Gastrocnemius medialis (tissue), 4 donors: ENCODE data around the gene ZYG11B. TPM values are rescaled to one million over a fixed set of nuclear protein-coding genes. Genes with fewer than 3 reads are reported as not detected.
"Not testable (repeated sequence)": the region's sequence is repeated elsewhere in the genome, so short reads cannot be mapped to it uniquely, and the experiment has no call there.

Experiments
- ATAC-seq, 2 donors: fragments of 150-250 bp; one replicate each; pipeline ENCODE4 v1.9.1; 2016
- DNase-seq, 2 donors: peaks; one replicate each; pipeline ENCODE4 v3.0.0-alpha.2; 2019
- H3K27ac ChIP-seq, 4 donors: fragments of 200-600 bp; sonication (generic); 1 replicate in 1 of 4; 2 replicates in 3 of 4; pipeline ENCODE4 v1.5.1; 2016 to 2018; ENCODE audit warnings: mild to moderate bottlenecking in 2 of 4, moderate library complexity in 1 of 4
- H3K27me3 ChIP-seq, 3 donors: fragments of 200-600 bp; sonication (generic) in 2 of 3; 1 replicate in 1 of 3; 2 replicates in 2 of 3; pipeline versions ENCODE4 v1.5.1 to v1.6.0; 2016 to 2019; ENCODE audit warnings: mild to moderate bottlenecking in 1 of 3, moderate library complexity in 1 of 3
- H3K36me3 ChIP-seq, 2 donors: fragments of 200-600 bp; sonication (generic) in 1 of 2; one replicate each; pipeline ENCODE4 v1.5.1; 2017 to 2018
- H3K4me1 ChIP-seq, 2 donors: fragments of 200-600 bp; sonication (generic) in 1 of 2; one replicate each; pipeline ENCODE4 v1.5.1; 2016 to 2017; ENCODE audit warnings: mild to moderate bottlenecking in 2 of 2
- H3K4me3 ChIP-seq, 4 donors: fragments of 200-600 bp; sonication (generic) in 3 of 4; 1 replicate in 1 of 4; 2 replicates in 3 of 4; pipeline ENCODE4 v1.5.1; 2016 to 2019; ENCODE audit warnings: mild to moderate bottlenecking in 2 of 4
- H3K9me3 ChIP-seq, 3 donors: fragments of 200-600 bp; sonication (generic) in 2 of 3; 1 replicate in 1 of 3; 2 replicates in 2 of 3; pipeline ENCODE4 v1.5.1; 2016 to 2019
- POLR2A ChIP-seq, 2 donors: fragments of 450-650 bp; IDR thresholded peaks; one replicate each; pipeline ENCODE4 v1.6.1; 2017; ENCODE audit warnings: antibody characterized with exemption in 2 of 2, mild to moderate bottlenecking in 2 of 2, moderate library complexity in 2 of 2
- in situ Hi-C, 4 donors: fragments of 200-750 bp; cut with MboI; loops; one replicate each; pipeline versions ENCODE4 v1.15.0 to v1.8.0; 2017; ENCODE audit warnings: low sequenced_read_pairs in 4 of 4
- intact Hi-C: fragments of 100-400 bp; cut with DNase I; formaldehyde crosslinking; loops from one replicate; pipeline ENCODE4 v1.15.1; 2023; ENCODE audit warnings: low total_unique reads
- total RNA-seq, 4 donors: library from RNA; depleted of rRNA; stranded (reverse); fragments of >200 nt; gene quantifications; one replicate each; pipeline versions ENCODE4 v1.1.0 to v1.2.3, GENCODE V29; 2016
- TF ChIP-seq, protein P1 (sequence below), 5 experiments: fragments of 450-650 bp in 3 of 5; fragments of 200-600 bp in 2 of 5; sonication (generic) in 2 of 5; IDR thresholded peaks in 4 of 5; conservative IDR thresholded peaks in 1 of 5; 1 replicate in 4 of 5; 2 replicates in 1 of 5; pipeline ENCODE4 v1.5.1; 2016 to 2019; ENCODE audit warnings: antibody characterized with exemption in 5 of 5, mild to moderate bottlenecking in 3 of 5, moderate library complexity in 3 of 5

The ZYG11B gene
- total RNA-seq, 4 donors from 2014 or later: 136 to 248 (median 194) TPM

DNA sequence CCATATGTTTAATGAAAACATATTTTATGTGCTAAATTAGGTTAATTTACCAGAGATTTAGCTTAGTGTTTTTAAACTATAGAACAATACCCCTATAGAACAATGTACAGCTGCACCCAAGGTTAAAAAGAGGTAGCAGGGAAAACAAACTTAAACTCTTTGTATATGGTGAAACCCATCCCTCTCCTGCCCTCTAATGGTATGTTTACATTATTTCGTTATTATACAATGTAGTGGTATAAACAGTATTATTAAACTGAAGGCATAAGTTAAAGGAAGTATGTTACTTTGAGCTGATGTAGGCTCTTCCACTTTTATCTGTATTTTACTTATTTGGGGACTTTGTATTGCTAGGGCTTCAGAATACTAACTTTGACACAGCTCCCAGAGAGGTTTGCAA, 99.6 kb downstream of the ZYG11B start:
- intact Hi-C loops: no loop called here
- H3K4me3 ChIP-seq: no peak overlapping the region
- DNase-seq: no peak
- H3K36me3 ChIP-seq: peaks cover 0 to 18% of the 10 kb centered on the region in 2 donors
- no peak for ATAC-seq
- H3K27ac ChIP-seq: no peak overlapping the region
- in situ Hi-C loops: no loop called here
- no peaks in the 10 kb centered on the region for H3K9me3 ChIP-seq
- TF ChIP-seq, protein P1, sequence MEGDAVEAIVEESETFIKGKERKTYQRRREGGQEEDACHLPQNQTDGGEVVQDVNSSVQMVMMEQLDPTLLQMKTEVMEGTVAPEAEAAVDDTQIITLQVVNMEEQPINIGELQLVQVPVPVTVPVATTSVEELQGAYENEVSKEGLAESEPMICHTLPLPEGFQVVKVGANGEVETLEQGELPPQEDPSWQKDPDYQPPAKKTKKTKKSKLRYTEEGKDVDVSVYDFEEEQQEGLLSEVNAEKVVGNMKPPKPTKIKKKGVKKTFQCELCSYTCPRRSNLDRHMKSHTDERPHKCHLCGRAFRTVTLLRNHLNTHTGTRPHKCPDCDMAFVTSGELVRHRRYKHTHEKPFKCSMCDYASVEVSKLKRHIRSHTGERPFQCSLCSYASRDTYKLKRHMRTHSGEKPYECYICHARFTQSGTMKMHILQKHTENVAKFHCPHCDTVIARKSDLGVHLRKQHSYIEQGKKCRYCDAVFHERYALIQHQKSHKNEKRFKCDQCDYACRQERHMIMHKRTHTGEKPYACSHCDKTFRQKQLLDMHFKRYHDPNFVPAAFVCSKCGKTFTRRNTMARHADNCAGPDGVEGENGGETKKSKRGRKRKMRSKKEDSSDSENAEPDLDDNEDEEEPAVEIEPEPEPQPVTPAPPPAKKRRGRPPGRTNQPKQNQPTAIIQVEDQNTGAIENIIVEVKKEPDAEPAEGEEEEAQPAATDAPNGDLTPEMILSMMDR (IDR thresholded peaks at IDR 0.05 in 4 of 5, conservative IDR thresholded peaks at IDR 0.05 in 1 of 5): no peak
- TF ChIP-seq POLR2A (IDR thresholded peaks at IDR 0.05): no peak
- no peaks in the 10 kb centered on the region for H3K4me1 ChIP-seq
- no peaks in the 10 kb centered on the region for H3K27me3 ChIP-seq

DNA sequence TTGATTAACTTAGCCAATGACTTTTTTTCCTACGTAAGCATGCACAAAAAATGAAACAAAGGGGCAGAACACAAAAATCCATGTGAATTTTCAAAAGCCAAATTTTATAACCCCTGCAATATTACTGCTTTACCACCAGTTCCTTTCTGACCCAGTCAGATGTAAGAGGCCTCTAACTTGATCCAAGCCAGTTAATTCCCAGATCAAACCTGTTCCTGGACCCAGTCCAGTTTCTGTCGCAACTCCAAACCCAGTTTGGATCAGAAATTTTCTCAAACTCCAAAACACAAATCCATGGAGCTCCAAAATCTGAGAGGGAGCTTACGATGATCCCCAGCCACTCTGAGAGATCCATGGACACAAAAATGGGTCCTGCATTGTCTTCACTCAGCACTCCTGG, 108.5 kb downstream of the ZYG11B start:
- in situ Hi-C loops (no loop called here), intact Hi-C loops (no loop called here)
- ATAC-seq (no peak), DNase-seq (peak in 1 of 2 donors; percentile 23)
- H3K27ac ChIP-seq: no peak overlapping the region
- H3K4me1 ChIP-seq: no peaks in the 10 kb centered on the region
- H3K36me3 ChIP-seq: no peaks in the 10 kb centered on the region
- no peak for TF ChIP-seq POLR2A (IDR thresholded peaks at IDR 0.05)
- TF ChIP-seq, protein P1 (IDR thresholded peaks at IDR 0.05 in 4 of 5, conservative IDR thresholded peaks at IDR 0.05 in 1 of 5): no peak
- no peaks in the 10 kb centered on the region for H3K27me3 ChIP-seq
- no peaks in the 10 kb centered on the region for H3K9me3 ChIP-seq
- no peak overlapping the region for H3K4me3 ChIP-seq

DNA sequence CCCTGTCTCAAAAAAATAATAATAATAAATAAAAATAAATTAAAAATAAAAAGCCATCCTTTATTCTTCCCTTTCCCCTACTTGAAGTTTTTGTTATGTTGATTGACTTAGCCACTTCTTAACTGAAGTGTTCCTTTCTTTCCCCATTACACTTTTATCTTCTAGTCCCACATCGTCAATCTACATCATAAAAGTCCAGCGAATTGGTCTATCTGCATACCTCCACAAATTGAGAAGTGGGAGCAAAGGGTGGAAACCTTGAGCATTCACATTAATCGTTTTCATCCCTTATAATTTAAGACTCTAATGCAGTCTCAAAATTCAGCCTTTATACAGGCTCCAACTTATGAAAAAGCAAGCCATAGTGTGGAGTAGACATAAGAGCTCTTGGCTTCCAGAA, 109.8 kb downstream of the ZYG11B start:
- Histone ChIP-seq H3K4me3 (no peak overlapping the region), H3K27ac (no peak overlapping the region), H3K36me3 (no peaks in the 10 kb centered on the region), H3K9me3 (no peaks in the 10 kb centered on the region), H3K27me3 (peaks cover 0 to 3% (median 0%) of the 10 kb centered on the region in 3 donors), H3K4me1 (no peaks in the 10 kb centered on the region)
- DNase-seq: no peak
- intact Hi-C loops (no loop called here), in situ Hi-C loops (no loop called here)
- TF ChIP-seq, protein P1 (IDR thresholded peaks at IDR 0.05 in 4 of 5, conservative IDR thresholded peaks at IDR 0.05 in 1 of 5): no peak
- no peak for TF ChIP-seq POLR2A (IDR thresholded peaks at IDR 0.05)
- ATAC-seq: no peak

DNA sequence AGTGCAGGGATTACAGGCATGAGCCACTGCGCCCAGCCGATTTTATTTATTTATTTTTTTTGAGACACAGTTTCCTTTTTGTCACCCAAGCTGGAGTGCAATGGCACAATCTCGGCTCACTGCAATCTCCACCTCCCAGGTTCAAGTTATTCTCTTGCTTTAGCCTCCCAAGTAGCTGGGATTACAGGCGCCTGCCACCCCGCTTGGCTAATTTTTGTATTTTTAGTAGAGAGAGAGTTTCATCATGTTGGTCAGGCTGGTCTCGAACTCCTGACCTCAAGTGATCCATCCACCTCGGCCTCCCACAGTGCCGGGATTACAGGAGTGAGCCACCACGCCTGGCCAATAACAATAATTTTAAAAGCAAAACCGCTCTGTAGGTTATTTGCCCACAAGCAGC, 112.9 kb downstream of the ZYG11B start:
- H3K9me3 ChIP-seq, intact Hi-C loops: not testable (repeated sequence)
- peaks cover 20 to 31% (median 26%) of the 10 kb centered on the region in 3 donors for H3K27me3 ChIP-seq

DNA sequence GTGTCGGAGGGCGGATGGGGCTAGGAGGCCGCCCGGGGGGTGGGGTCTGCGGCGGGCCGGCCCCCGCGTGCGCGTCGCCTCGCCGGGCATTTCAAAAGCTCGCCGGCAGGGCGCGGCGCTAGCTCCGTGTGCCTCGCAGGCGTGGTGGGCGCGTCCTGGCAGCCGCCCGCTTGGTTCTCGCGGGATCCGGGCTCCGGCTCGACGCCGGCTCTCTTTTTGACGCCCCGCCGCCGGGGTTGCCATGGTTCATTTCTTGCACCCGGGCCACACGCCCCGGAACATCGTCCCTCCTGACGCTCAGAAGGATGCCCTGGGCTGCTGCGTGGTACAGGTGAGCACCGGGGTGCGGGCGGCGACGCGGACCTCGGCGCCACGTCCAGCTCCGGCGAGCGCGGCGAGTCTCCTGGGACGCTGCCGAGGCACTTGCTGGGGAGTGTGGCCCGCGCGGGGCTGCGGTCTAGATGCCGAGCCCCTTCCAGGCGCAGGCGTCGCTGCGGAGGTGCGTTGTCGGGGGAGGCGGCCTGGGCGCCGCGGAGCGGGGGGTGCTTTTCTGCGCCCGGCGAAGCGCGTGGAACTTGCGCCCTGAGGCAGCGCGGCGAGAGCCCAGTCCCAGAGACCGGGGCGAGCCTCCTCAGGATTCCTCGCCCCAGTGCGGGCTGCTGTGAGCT, 116.5 kb downstream of the ZYG11B start, which contains the start of gene ZYG11A:
ZYG11A (plus strand) TSS at position 118 of the 668 bp plus-strand sequence; CDS start at position 242, 124 bp downstream.
- Histone ChIP-seq H3K27ac (no peak within 1 kb of the TSS), H3K9me3 (no peaks in the 10 kb centered on the region), H3K4me1 (peaks cover 0 to 6% of the 10 kb centered on the region in 2 donors), H3K36me3 (no peaks in the 10 kb centered on the region), H3K27me3 (peaks cover 20 to 39% (median 37%) of the 10 kb centered on the region in 3 donors), H3K4me3 (peak within 1 kb of the TSS; percentile 36 to 61 (median 46))
- intact Hi-C loops (no loop called here), in situ Hi-C loops (no loop called here)
- TF ChIP-seq, protein P1 (IDR thresholded peaks at IDR 0.05 in 4 of 5, conservative IDR thresholded peaks at IDR 0.05 in 1 of 5): peak in 1 of 5 experiments; percentile 28
- no peak for TF ChIP-seq POLR2A (IDR thresholded peaks at IDR 0.05)
- DNase-seq: no peak
- ATAC-seq: peak; percentile 30 to 47

More for the DNA sequence above, 112.9 kb downstream of the ZYG11B start:
- H3K4me3 ChIP-seq, H3K27ac ChIP-seq, DNase-seq, in situ Hi-C loops, H3K36me3 ChIP-seq, ATAC-seq, H3K4me1 ChIP-seq: not testable (repeated sequence)

DNA sequence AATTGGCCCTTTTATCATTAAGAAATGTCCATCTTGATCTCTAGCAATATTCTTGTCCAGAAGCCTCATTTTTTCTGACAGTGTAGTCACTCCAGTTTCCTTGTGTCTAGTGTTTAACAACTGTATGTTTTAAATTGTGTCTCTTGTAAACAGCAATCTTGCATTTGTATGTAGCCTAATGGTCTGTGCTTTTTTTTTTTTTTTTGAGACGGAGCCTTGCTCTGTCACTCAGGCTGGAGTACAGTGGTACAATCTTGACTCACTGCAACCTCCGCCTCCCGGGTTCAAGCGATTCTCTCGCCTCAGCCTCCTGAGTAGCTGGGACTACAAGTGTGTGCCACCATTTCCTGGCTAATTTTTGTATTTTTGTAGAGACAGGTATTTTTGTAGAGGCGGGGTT, 118.9 kb downstream of the ZYG11B start:
- H3K27me3 ChIP-seq: peaks cover 20 to 39% (median 37%) of the 10 kb centered on the region in 3 donors
- H3K4me3 ChIP-seq, in situ Hi-C loops, DNase-seq, ATAC-seq, H3K9me3 ChIP-seq, intact Hi-C loops, H3K27ac ChIP-seq, H3K36me3 ChIP-seq, H3K4me1 ChIP-seq: not testable (repeated sequence)
